Erythroblast (primary cell): ENCODE results near the gene CFAP20.

ENCODE experiments used
- GATA1 ChIP-seq: IDR thresholded peaks from 2 replicates; pipeline ENCODE4 v1.6.1; 2011; ENCODE audit warnings: low read depth, mild to moderate bottlenecking, control low read depth, low read length, moderate library complexity
- POLR2A ChIP-seq: IDR thresholded peaks from 2 replicates; pipeline ENCODE4 v1.6.1; 2011; ENCODE audit warnings: mild to moderate bottlenecking, low read length

- TF ChIP-seq POLR2A, result no peak
- no peak for TF ChIP-seq GATA1
These were observed 41.0 kb upstream of the CFAP20 start for GRCh38 chr16:58170223-58170622.
